Stromal cell of bone marrow (primary cell): ENCODE results near the gene KATNAL2.

Experiments
- DNase-seq: peaks from one replicate; pipeline ENCODE4 v3.0.0-alpha.2; 2012; ENCODE audit warnings: low read depth

The KATNAL2 gene, protein sequence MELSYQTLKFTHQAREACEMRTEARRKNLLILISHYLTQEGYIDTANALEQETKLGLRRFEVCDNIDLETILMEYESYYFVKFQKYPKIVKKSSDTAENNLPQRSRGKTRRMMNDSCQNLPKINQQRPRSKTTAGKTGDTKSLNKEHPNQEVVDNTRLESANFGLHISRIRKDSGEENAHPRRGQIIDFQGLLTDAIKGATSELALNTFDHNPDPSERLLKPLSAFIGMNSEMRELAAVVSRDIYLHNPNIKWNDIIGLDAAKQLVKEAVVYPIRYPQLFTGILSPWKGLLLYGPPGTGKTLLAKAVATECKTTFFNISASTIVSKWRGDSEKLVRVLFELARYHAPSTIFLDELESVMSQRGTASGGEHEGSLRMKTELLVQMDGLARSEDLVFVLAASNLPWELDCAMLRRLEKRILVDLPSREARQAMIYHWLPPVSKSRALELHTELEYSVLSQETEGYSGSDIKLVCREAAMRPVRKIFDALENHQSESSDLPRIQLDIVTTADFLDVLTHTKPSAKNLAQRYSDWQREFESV

DNA sequence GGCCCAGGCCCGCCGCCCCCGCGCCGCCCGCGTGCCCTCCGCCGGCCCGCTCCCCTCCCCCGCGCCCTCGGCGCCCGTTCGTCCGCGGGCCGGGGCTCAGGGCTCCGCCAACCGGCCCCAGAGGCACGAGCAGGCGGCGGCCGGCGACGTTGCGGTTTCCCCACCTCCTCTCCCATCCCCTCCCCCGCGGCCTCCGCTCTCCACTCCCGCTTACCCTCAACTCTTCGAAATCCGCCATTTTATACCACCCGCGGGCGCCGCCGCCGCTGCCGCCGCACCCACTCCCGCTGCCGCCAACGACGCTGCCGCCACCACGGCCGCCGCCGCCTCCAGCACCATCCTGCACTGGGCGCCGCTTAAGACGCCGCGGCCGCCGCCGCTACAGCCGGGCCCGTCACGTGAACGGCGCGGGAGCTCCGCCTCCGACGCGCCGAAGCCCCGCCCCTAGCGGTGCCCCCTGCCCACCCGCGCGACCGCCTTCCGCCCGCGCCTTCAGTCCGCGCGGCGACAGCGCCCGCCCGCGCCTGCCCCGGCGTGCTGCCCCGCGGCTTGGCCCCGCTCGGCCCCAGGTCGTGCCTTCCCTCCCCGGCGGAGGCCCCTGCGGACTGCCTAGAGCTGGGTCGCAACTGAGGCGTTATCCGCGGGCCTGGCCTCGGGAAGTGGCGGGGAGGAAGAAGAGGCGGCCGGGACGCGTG, at the start of gene KATNAL2, which contains the start of gene PIAS2:
Gene KATNAL2, plus strand, starts transcription at position 495 of the 695 bp plus-strand sequence. CDS start 29,271 bp downstream, outside the sequence.
Gene PIAS2, minus strand, starts transcription at position 400 of the 695 bp plus-strand sequence. Its CDS starts 162 bp downstream, at position 238.
- peak; percentile 45 for DNase-seq

DNA sequence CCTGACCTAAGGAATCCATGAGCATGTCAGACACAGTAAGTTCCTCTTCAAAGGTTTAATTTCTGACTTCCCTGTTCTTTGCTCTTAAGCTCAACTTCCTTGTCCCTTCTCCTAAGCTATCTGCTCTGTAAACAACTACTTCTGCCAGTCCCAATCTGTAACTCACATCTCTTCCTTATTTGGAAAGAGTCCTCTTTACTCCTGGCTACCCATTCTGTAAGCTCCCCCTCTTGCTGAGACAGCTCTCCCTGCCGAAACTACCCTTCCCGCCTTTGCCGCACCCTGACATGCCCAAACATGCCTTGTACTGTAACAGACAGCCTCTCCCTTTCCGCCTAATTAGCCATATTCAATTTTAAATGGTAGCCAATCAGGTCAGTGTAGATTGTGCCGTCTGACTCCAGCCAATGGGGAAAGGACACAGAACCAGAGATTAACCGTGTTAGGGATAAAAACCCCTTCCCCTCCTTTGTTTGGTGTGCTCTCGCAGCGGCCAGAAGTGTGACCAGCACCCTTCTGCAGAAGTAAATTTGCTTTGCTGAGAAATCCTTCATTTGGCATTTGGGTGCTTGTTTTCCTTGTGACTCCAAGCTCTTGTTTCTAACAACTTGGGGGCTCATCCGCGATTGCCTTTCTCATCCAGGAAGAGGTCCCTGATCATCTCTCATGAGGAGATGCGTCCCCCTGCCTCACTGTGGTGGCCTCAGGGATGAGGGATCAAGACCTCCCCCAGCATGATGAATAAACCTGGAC, 49.1 kb upstream of the KATNAL2 start:
- DNase-seq, result no peak

DNA sequence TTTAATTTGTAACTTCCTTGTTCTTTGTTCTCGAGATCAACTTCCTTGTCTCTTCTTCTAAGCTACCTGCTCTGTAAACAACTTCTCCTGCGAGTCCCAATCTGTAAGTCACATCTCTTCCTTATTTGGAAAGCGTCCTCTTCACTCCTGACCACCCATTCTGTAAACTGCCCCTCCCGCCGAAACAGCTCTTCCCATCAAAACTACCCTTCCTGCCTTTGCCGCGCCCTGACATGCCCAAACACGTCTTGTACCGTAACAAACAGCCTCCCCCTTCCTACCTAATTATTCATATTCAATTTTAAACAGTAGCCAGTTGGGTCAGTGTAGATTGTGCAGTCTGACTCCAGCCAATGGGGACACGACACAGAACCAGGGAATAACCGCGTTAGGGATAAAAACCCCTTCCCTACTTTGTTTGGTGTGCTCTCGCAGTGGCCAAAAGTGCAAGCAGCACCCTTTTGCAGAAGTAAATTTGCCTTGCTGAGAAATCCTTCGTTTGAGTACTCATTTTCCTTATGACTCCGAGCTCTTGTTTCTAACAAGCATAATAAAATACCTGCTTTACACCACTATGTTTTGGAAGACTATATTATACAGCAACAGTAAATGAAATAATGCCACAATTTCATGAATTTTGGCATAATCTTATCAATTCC, 39.9 kb upstream of the KATNAL2 start:
- no peak for DNase-seq

DNA sequence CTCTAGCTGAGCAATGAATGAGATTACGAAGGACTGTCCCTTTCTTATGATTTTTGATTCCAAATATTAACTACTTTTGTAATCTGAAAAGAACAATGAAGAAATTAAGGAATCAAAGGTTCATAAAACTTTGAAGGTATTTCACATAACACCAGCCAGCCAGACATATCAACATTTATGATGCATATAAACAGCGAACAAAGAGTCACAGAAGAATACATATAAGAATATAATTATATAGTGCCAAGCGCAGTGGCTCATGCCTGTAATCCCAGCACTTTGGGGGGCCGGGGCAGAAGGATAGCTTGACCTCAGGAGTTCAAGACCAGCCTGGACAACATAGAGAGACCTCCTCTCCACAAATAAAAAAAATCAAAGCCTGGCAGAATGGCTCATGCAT, 34.2 kb upstream of the KATNAL2 start:
- no peak for DNase-seq

DNA sequence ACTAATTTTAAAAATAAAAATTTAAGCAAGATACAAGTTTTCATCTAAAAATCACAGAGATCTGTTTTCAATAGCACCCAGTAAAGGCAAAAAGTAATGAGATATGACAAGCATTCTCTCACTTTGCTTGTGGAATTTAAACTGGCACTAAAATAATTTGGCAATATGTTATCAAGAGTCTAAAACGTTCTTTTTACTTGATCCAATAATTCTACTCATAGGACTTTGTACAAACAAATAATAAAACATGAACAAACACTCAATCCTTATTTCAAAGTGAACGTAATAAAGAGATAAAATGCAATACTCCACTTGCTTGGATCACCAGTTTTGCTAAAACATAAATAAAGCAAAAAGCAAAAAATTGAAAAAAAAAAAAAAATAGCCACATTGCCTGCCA, 30.5 kb upstream of the KATNAL2 start:
- no peak for DNase-seq

DNA sequence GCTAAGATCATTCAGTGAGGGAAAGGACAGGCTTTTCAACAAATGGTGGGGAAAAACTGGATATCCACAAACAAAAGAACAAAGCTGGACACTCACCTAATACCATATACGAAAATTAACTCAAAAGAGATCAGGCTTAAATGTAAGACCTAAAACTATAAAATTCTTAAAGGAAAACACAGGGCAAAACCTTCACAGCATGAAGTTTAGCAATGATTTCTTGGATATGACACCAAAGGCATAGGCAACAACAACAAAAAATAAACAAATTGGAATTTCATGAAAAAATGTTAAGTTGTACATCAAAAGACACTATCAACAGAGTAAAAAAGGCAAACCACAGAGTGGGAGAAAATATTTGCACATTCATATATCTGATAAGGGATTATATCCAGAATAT, 28.4 kb upstream of the KATNAL2 start:
- DNase-seq, result no peak

DNA sequence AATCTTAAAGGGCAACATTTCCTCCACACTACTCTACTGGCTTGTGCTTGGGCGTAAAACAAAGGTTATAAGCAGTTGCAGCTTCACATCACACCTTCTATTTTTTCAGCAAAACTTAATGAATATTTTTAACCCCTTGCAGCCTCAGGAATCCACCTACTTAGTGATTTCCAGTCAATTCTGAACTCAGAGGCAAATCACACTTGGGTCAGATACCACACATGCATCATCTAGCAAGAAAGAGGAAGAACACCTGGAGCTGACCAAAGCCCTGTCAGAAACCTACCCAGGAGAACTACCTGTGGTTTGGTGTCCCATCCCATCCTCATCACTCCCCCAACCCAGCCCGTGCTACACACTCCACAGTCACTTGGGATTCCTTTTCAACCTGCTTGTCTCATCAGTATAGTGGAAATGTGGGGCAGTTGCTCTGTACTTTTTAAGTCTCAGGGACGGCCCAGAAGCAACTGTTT, 25.6 kb upstream of the KATNAL2 start:
- no peak for DNase-seq

DNA sequence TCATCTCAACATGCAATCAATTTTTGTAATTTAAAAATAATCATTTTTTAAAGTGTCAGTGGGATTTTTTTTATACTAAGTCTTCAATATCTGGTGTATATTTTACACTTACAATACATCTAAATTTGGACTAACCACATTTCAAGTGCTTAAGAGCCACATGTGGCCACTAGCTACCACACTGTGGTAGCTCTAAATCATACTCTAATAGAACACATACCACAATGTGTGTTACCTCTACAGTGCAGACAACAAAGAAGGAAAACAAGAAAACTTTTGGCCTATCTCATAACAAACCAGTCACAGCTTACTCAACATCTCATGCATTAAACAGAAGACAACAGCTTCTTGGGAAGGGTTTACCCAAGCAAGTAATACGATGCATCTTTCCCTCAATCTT, 24.6 kb upstream of the KATNAL2 start:
- no peak for DNase-seq

DNA sequence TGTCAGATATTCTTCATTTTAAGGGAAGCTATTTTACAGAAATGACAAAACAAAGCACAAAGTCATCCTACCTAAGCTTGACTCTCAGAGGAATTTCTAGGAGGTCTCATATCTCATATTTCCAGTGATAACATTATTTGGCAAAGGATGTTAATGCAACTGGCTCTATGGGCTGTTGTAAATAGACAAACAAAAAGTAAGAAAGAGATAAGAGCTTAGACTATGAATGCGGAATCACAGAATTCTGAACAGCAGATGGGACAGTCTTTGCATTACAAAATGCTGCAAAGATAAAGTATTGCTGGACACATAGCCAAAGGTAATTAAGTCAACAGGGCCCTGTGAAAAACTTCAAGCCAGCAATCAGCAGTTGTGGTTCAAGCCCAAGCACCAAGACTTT, 24.0 kb upstream of the KATNAL2 start:
- no peak for DNase-seq

DNA sequence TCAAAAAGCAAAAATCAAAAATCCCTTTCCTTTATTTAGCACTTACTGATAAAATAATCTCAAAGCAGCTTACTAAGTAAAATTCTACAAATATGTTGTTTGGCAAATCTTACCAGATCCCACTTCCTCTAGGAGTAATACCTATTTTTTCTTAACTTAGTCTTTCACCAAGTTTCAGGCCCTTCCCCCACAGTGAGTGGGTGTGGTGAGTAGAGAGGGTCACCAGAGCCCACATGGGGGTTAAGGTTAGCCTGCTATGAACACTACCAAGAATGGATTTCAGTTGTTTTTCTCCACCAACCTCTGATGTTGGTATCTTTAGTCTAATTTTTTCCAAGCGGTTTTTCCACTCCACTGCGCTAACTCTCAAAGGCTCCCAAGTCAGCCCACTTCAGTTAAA, 23.3 kb upstream of the KATNAL2 start:
- DNase-seq, result no peak

DNA sequence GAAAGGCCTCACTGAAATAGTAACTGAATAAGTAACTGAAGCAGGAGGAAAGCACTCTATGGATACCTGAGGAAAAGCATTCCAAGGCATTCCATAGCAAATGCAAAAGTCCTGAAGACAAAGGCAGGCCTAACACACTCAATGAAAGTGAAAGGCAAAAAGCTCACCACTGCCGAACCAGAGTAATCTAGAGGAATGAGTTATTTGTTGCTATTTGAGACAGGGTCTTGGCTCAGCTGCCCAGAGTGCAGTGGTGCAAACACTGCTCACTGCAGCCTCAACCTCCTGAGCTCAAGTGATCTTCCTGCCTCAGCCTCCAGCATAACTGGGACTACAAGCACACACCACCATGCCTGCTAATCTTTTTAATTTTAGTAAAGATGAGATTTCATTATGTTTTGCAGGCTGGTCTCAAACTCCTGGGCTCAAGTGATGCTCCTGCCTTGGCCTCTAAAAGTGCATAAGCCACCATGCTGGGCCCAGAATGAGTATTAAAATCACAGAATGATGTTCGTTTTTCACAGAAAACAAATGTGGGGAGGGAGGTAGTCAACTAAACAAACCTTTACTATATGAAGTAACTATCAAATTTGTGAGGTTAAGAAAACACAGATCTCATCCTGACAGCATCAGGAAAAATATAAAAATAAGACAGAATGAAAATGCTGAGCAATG, 18.0 kb upstream of the KATNAL2 start:
- DNase-seq, result no peak

DNA sequence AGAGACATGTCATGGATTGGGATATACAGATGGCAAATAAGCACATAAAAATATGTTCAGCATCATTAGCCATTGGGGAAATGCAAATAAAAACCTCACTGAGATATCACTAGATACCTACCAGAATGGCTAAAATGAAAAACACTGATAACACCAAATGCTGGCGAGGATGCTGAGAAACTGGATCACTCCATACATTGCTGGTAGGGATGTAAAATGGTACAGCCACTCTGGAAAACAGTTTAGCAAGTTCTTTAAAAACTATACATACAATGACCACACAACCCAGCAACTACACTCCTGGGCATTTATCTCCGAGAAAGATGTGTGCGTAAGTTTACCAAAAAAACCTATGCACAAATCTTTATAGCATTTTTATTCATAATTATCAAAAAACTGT, 14.0 kb upstream of the KATNAL2 start:
- DNase-seq, result no peak

DNA sequence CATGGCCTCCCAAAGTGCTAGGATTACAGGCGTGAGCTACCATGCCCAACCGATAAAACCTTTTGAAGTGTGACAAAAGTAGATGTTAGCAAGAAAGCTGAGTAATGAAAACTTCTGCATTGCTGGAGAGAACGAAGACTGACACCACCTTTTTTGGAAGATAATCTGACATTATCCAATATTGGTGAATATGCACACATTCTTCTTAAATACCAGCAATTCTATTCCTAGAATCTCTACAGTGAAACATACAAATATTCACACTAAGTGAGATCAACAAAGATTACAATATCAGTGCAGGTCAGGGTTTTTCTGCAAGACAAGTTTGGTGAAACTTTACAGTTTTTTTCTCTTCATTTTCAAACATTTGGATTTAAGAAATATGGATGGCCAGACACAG, 7.9 kb upstream of the KATNAL2 start:
- DNase-seq, result no peak

DNA sequence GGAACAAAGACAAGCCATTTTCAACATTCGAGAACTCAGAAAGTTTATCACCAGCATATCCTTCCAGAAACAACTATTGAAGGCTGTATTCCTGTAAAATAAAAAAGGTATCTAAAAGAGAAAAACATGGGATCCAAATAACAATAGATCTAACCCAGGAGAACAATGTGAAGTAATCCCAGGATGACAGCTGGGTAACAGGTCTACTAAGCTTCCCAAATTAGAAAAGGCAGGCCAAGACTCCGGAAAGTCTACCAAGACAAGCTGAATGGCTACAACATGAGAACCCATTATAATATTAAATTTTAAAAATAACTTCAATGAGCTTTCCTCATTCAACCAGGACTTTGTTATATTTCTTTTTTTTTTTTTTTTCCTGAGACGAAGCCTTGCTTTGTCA, 6.5 kb upstream of the KATNAL2 start:
- no peak for DNase-seq

DNA sequence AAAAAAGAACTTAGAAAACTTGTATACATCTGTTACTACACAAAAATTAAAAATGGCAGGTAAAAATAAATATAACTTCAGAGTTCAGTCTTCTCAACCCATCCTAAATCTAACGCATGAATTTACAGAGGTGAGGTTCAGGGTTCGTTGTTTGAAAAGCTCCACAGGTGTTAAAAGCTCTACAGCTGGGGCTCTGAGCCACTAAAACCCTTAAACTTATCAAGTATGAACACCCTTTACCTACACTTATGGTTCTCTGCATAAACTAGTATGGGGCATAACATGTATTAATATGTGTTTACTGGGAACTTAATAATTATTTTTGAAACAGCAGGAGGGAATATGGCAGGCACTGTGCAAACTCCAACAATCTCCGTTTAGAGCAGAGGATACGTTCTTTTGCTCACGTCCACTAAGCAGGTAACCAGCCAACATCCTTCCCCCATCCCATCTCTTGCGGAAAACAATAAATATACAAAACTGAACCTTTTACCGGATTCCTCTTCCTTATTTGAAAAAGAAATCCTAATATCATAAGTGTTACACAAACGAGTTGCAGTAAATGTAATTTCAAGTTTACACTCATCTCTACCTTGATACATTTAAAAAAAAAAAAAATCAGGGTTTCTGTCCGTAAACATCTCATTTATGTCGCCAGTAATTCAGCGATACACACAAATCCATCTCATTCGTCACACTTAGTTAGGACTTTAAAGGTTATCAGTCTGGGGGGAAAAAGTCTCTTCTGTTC, 1.4 kb upstream of the KATNAL2 start:
- no peak for DNase-seq

DNA sequence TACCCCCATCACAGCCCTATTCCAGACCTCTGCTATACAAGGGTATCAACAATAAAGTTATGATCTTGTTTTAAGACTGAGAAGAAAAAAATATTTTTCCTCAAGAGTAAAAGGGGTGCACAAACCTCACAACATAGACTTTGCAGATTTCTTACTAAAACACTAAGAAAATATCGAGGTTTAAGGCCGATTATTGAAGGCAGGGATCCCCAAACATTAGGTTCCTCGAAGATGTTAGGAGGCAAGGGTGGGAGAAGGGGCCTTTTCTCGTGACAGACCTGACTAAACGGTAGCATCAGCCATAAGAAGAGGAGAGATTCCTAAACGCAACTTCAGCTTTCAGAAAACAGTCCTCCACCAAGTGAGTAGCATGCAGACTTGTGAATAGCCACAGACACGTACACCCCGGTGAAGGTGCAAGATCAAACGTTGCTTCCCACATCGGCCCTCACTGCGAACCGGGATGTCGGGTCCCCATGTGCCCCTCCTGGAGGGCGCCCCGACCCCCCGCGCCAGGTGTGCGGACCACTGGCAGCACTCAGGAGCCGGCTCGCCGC, 773 bp upstream of the KATNAL2 start:
- peak; percentile 6 for DNase-seq

DNA sequence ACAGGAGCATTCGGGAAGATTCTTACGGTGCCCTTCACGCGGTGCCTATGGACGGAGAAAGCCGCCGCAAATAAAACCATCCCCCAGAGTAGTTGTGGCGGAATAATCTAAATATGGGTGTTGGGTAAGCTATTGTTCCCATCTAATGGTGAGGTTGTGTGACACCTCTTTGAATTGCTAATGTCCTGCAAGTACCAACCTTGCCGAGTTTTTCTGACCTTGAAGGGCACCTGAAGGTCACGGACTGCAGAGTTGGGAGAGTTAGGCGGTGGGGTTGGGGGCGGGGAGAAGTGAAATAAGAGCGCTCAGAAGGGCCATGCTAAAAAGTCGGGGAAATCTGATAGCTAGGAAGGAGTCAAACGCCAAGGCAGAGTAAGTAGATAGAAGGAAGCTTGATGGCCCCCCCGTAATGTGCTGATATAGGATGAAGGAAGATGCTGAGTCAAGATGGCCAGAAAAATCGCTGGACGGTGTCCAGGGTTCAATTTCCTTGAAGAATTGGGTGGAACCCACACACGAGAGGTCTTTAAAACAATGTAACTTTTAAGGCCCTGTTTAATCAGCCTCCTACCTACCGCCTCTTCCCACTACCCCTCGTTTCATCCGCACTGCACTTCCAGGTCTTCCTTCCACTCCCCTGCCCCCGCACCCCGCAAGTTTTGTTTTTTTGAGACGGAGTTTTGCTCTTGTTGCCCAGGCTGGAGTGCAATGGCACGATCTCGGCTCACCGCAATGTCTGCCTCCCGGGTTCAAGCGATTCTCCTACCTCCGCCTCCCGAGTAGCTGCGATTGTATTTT, 600 bp downstream of the KATNAL2 start:
- peak; percentile 10 for DNase-seq

DNA sequence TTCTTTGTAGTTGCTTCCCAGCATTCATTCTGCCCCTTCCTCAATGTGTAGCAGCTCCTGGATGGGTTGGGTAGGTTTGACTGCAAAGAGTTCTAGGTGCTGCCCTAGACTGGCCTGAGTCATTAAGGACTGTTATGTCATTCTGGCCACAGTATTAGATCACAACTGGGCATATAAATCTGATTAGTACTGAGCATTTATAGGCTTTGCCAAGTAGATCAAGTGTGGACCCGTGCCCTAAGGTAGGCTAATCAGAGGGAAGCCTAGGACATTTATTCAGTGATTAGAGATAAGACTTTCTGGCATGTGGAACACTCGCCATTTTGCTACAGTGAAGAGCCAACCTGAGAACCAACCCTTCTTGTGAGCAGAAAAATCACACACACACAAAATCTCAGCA, 2.7 kb downstream of the KATNAL2 start:
- no peak for DNase-seq

DNA sequence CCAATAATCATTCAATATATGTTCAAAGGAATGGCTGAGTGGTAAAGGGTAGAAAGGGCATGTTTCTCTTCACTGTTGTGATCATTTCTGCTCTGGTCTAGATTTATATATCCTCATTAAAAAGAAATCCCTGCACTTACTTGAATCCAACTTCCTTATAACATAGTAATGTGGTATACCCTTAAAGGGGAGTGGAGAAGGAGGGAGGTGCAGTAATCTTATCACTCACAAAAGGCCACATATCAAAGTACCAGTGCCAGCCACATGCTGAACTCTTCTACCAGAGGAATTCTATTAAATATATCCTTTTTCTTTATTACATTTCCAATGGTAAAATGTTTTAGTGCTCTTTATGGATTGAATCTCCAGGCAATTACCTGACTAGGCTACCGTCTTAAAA, 3.3 kb downstream of the KATNAL2 start:
- DNase-seq, result no peak
